IMR-90 (cell line): ENCODE results near the gene CNPY1. TPM values are rescaled to one million over a fixed set of nuclear protein-coding genes. Genes with fewer than 3 reads are reported as not detected.

Source experiments
- ATAC-seq: fragments of 200-7000 bp; cut with Tn5 transposase; 2 replicates; pipeline ENCODE4 v1.9.1; 2020; ENCODE audit warnings: low read depth, mild to moderate bottlenecking, moderate library complexity
- BruUV-seq: library from RNA; stranded (reverse); fragments of 400-500 nt; replicated peaks from 2 replicates; lab custom pipeline; 2021; lab: Mats Ljungman, UMichigan
- CTCF ChIA-PET: fragments of 300-600 bp; formaldehyde crosslinking; extraction: SDS; loops from one replicate; lab custom pipeline; 2021; ENCODE audit warnings: antibody characterized with exemption; lab: Yijun Ruan, JAX
- POLR2A ChIA-PET: fragments of 300-600 bp; sonication (Branson Sonifier 250); formaldehyde crosslinking; loops from one replicate; lab custom pipeline; 2022; ENCODE audit warnings: antibody characterized with exemption; ENCODE audit not compliant: unreplicated experiment; lab: Charles Lee
- DNase-seq: peaks from one replicate; pipeline ENCODE4 v3.0.0; 2013
- H2AFZ ChIP-seq: replicated peaks from 2 replicates; pipeline ENCODE3; 2013; ENCODE audit warnings: low read length, mild to moderate bottlenecking; ENCODE audit not compliant: poor library complexity
- H2AK5ac ChIP-seq: 2 replicates; pipeline ENCODE4 v1.6.1; 2013; ENCODE audit warnings: low read depth, low read length, inconsistent platforms
- H2AK9ac ChIP-seq: replicated peaks from 2 replicates; pipeline ENCODE3; 2013; ENCODE audit warnings: mild to moderate bottlenecking, low read depth, low read length, moderate library complexity; ENCODE audit not compliant: poor library complexity
- H2BK120ac ChIP-seq: 2 replicates; pipeline ENCODE4 v1.6.1; 2013; ENCODE audit warnings: low read depth, low read length, inconsistent platforms
- H2BK15ac ChIP-seq: 3 replicates; pipeline ENCODE4 v1.6.1; 2013; ENCODE audit warnings: low read depth, low read length, inconsistent platforms
- H2BK20ac ChIP-seq: 2 replicates; pipeline ENCODE4 v1.6.1; 2013; ENCODE audit warnings: low read depth, mild to moderate bottlenecking, inconsistent platforms, low read length, moderate library complexity
- H2BK5ac ChIP-seq: 2 replicates; pipeline ENCODE4 v1.6.1; 2013; ENCODE audit warnings: mild to moderate bottlenecking, low read depth, low read length, inconsistent platforms; ENCODE audit not compliant: poor library complexity, severe bottlenecking
- H3K14ac ChIP-seq: replicated peaks from 2 replicates; pipeline ENCODE4 v1.6.1; 2013; ENCODE audit warnings: low read depth, low read length, inconsistent platforms
- H3K18ac ChIP-seq: 2 replicates; pipeline ENCODE4 v1.6.1; 2013; ENCODE audit warnings: low read depth, low read length, control low read depth
- H3K23ac ChIP-seq: 2 replicates; pipeline ENCODE4 v1.6.1; 2013; ENCODE audit warnings: low read depth, low read length, inconsistent platforms
- H3K27ac ChIP-seq: 2 replicates; pipeline ENCODE4 v1.5.1; 2013; ENCODE audit warnings: mild to moderate bottlenecking, control low read depth, low read length; ENCODE audit not compliant: insufficient read depth
- H3K27me3 ChIP-seq: 2 replicates; pipeline ENCODE4 v1.6.1; 2013; ENCODE audit warnings: low read length; ENCODE audit not compliant: control insufficient read depth, insufficient read depth
- H3K36me3 ChIP-seq: 2 replicates; pipeline ENCODE4 v1.6.1; 2013; ENCODE audit warnings: low read length, mixed read lengths; ENCODE audit not compliant: control insufficient read depth, insufficient read depth
- H3K4ac ChIP-seq: 2 replicates; pipeline ENCODE4 v1.6.1; 2013; ENCODE audit warnings: low read depth, low read length, inconsistent platforms
- H3K4me1 ChIP-seq: 2 replicates; pipeline ENCODE4 v1.6.1; 2013; ENCODE audit warnings: low read length, mixed read lengths; ENCODE audit not compliant: control insufficient read depth, insufficient read depth
- H3K4me2 ChIP-seq: 2 replicates; pipeline ENCODE4 v1.6.1; 2013; ENCODE audit warnings: low read depth, mild to moderate bottlenecking, control low read depth, low read length, moderate library complexity
- H3K4me3 ChIP-seq: 2 replicates; pipeline ENCODE4 v1.5.1; 2013; ENCODE audit warnings: low read depth, mild to moderate bottlenecking, control low read depth, low read length, moderate library complexity; ENCODE audit not compliant: insufficient read depth
- H3K56ac ChIP-seq: 2 replicates; pipeline ENCODE4 v1.6.1; 2013; ENCODE audit warnings: low read length, inconsistent platforms; ENCODE audit not compliant: insufficient read depth; ENCODE audit errors: extremely low read depth
- H3K79me1 ChIP-seq, 2 experiments: 2 replicates each; pipeline ENCODE4 v1.6.1; 2013; ENCODE audit warnings: low read length in 2 of 2, inconsistent platforms in 1 of 2, low read depth in 1 of 2
- H3K9ac ChIP-seq: 2 replicates; pipeline ENCODE4 v1.6.1; 2013; ENCODE audit warnings: low read depth, low read length, control low read depth
- H3K9me1 ChIP-seq: 2 replicates; pipeline ENCODE4 v1.6.1; 2013; ENCODE audit warnings: low read length, inconsistent platforms; ENCODE audit not compliant: insufficient read depth
- H3K9me3 ChIP-seq: 2 replicates; pipeline ENCODE4 v1.6.1; 2013; ENCODE audit warnings: low read length; ENCODE audit not compliant: control insufficient read depth, insufficient read depth
- H4K20me1 ChIP-seq: 2 replicates; pipeline ENCODE4 v1.6.1; 2013; ENCODE audit warnings: low read length, inconsistent platforms; ENCODE audit not compliant: insufficient read depth
- H4K5ac ChIP-seq: 2 replicates; pipeline ENCODE4 v1.6.1; 2013; ENCODE audit warnings: mild to moderate bottlenecking, low read depth, low read length, control low read depth
- H4K8ac ChIP-seq, 2 experiments: 2 replicates each; pipeline ENCODE4 v1.6.1; 2013; ENCODE audit warnings: low read depth in 2 of 2, low read length in 2 of 2, control low read depth in 1 of 2, inconsistent platforms in 1 of 2
- H4K91ac ChIP-seq: 2 replicates; pipeline ENCODE4 v1.6.1; 2013; ENCODE audit warnings: low read depth, low read length, inconsistent platforms; ENCODE audit not compliant: insufficient read depth
- BHLHE40 ChIP-seq: fragments of 150-350 bp; IDR thresholded peaks from 2 replicates; pipeline ENCODE4 v1.6.1; 2016; ENCODE audit warnings: mild to moderate bottlenecking, low read depth, low read length
- CEBPB ChIP-seq: IDR thresholded peaks from 2 replicates; pipeline ENCODE4 v1.6.1; 2012; ENCODE audit warnings: low read depth, low read length, improper control_type of control experiment
- FOS ChIP-seq: fragments of 150-350 bp; IDR thresholded peaks from 2 replicates; pipeline ENCODE4 v1.6.1; 2016; ENCODE audit warnings: low read depth, low read length
- MAFK ChIP-seq: IDR thresholded peaks from 2 replicates; pipeline ENCODE4 v1.6.1; 2012; ENCODE audit warnings: low read depth, low read length, improper control_type of control experiment
- MAZ ChIP-seq: IDR thresholded peaks from 2 replicates; pipeline ENCODE4 v1.6.1; 2012; ENCODE audit warnings: low read depth, mild to moderate bottlenecking, low read length, improper control_type of control experiment, moderate library complexity, borderline replicate concordance
- MXI1 ChIP-seq: IDR thresholded peaks from 2 replicates; pipeline ENCODE4 v1.6.1; 2012; ENCODE audit warnings: low read depth, mild to moderate bottlenecking, low read length, moderate library complexity, borderline replicate concordance
- WGBS, 2 experiments: methylation state at CpG; one replicate each; pipeline versions ENCODE4 v1.1.5 to v1.1.7; 2013; ENCODE audit warnings: missing lambda C conversion rate in 2 of 2; ENCODE audit not compliant: insufficient read length in 1 of 2; ENCODE audit errors: extremely low coverage in 2 of 2; 5-methylcytosine and 5-hydroxymethylcytosine counted together
- dilution Hi-C: fragments of 300-500 bp; cut with HindIII; formaldehyde crosslinking; loops from one replicate; pipeline ENCODE4 v1.14.3; 2018; ENCODE audit warnings: low sequenced_read_pairs; ENCODE audit not compliant: unreplicated experiment
- in situ Hi-C: fragments of 300-500 bp; cut with MboI; formaldehyde crosslinking; loops from 3 replicates; pipeline ENCODE4 v1.14.3; 2019; ENCODE audit warnings: low sequenced_read_pairs, inconsistent platforms, mixed read lengths
- intact Hi-C: fragments of 100-400 bp; cut with micrococcal nuclease; formaldehyde crosslinking; loops from 2 replicates; pipeline ENCODE4 v1.10.0; 2022
- polyA plus RNA-seq, 3 experiments: library from polyadenylated mRNA; depleted of rRNA; stranded (reverse); fragments of >200 nt; gene quantifications; 2 replicates each; pipeline ENCODE4 v1.2.3, GENCODE V29; 2012; ENCODE audit warnings: low replicate concordance in 1 of 3
- total RNA-seq: library from RNA; depleted of rRNA; stranded (reverse); fragments of >200 nt; gene quantifications from 2 replicates; pipeline ENCODE4 v1.2.3, GENCODE V29; 2012
- TF ChIP-seq, protein P1 (sequence below): fragments of 150-350 bp; IDR thresholded peaks from 2 replicates; pipeline ENCODE4 v1.6.1; 2017; ENCODE audit warnings: mild to moderate bottlenecking, antibody characterized with exemption, low read length, low read depth

Gene CNPY1
- total and polyA plus RNA-seq, 2 of the 4 experiments (the other 2 are of a cell fraction) = not detected

DNA sequence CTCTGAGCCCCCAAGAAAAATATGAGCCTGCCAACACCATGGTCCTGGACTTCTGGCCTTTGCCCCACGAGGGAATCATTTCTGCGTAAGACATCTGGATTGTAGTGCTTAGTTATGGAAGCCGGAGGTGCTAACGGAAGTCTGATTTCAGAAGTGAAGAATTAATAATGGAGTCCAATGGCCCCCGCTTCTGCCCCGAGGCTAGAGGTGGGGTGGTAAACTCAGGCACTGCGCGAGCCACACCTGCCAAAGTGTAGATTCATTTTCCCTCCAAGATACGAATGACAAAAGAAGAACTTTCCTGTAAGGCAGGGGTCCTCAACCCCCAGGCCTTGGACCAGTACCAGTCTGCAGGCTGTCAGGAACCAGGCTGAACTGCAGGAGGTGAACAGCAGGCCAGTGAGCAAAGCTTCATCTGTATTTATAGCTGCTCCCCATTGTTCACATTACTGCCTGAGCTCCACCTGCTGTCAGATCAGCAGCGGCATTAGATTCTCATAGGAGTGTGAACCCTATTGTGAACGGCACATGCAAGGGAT lies 22.3 kb downstream of the CNPY1 start:
- DNase-seq = no peak
- Histone ChIP-seq H3K36me3 (no peaks in the 10 kb centered on the region), H3K4me3 (no peak overlapping the region), H3K9me1 (no peaks in the 10 kb centered on the region), H3K79me1 (no peaks in the 10 kb centered on the region), H3K9me3 (no peaks in the 10 kb centered on the region), H2AK5ac (no peak overlapping the region), H3K18ac (no peak overlapping the region), H4K8ac (no peak overlapping the region), H2AK9ac (no peak overlapping the region), H3K9ac (no peak overlapping the region), H3K56ac (no peak overlapping the region), H3K27ac (no peak overlapping the region), H2BK120ac (no peak overlapping the region), H4K91ac (no peak overlapping the region), H4K20me1 (no peaks in the 10 kb centered on the region; the same call in 1 of the 2 replicates), H3K4me1 (no peaks in the 10 kb centered on the region), H3K27me3 (no peaks in the 10 kb centered on the region), H2BK5ac (no peak overlapping the region), H2BK15ac (no peak overlapping the region), H4K5ac (no peak overlapping the region), H3K23ac (no peak overlapping the region), H2AFZ (no peak overlapping the region), H3K4ac (no peak overlapping the region), H3K4me2 (no peak overlapping the region), H2BK20ac (no peak overlapping the region), H3K14ac (no peak overlapping the region)
- intact Hi-C loops (no loop called here), dilution Hi-C loops (no loop called here), in situ Hi-C loops (no loop called here)
- no peak for TF ChIP-seq CEBPB
- TF ChIP-seq, protein P1, sequence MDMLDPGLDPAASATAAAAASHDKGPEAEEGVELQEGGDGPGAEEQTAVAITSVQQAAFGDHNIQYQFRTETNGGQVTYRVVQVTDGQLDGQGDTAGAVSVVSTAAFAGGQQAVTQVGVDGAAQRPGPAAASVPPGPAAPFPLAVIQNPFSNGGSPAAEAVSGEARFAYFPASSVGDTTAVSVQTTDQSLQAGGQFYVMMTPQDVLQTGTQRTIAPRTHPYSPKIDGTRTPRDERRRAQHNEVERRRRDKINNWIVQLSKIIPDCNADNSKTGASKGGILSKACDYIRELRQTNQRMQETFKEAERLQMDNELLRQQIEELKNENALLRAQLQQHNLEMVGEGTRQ = no peak
- TF ChIP-seq MAZ = no peak
- TF ChIP-seq MXI1 = no peak
- no peak for TF ChIP-seq BHLHE40
- no peak for TF ChIP-seq FOS
- no peak for TF ChIP-seq MAFK
- CTCF ChIA-PET = no interaction called here
- 70% methylated on average over 2 of the region's 11 CpGs; no CpG with 5 or more reads in 1 of the 2 experiments for WGBS, 2 experiments
- POLR2A ChIA-PET = no interaction called here
- no TSS peak for BruUV-seq
- ATAC-seq = no peak
